ENCODE results near the gene MAVS. TPM values are rescaled to one million over a fixed set of nuclear protein-coding genes. Genes with fewer than 3 reads are reported as not detected.

MAVS gene
- total and polyA plus RNA-seq, 9 of the 15 experiments (the other 6 are each of a cell fraction or from before 2014, with no cell fraction given): 1.6 to 22.0 (median 11.3) TPM

GRCh38 chr20:3846740-3847428, at the start of gene MAVS (continued):
- TF ChIP-seq ZNF212 (CRISPR knock-in tag; IDR thresholded peaks at IDR 0.05): no peak
- no peak; the same call in 1 of the 2 replicates for TF ChIP-seq ARID4B (CRISPR knock-in tag; IDR thresholded peaks at IDR 0.05)
- TF ChIP-seq RCOR1 (IDR thresholded peaks at IDR 0.05; ENCODE audit: borderline replicate concordance in 1 of 2, low read depth in 2 of 2, low read length in 2 of 2): 0 out of 4 replicates have a peak, but pooled peaks of 1 of the 2 experiments have one; percentile 3
- no peak for TF ChIP-seq MTF1 (CRISPR knock-in tag; IDR thresholded peaks at IDR 0.05; ENCODE audit: borderline replicate concordance)
- TF ChIP-seq ZC3H4 (CRISPR knock-in tag; IDR thresholded peaks at IDR 0.05; ENCODE audit: borderline replicate concordance): peak; percentile 63; the same call in 1 of the 2 replicates
- no peak for TF ChIP-seq HMBOX1 (IDR thresholded peaks at IDR 0.05)
- TF ChIP-seq POLR3A (IDR thresholded peaks at IDR 0.05; ENCODE audit: borderline replicate concordance, extremely low read depth, insufficient read depth, insufficient read length): no peak
- no peak for TF ChIP-seq SIRT6 (IDR thresholded peaks at IDR 0.05; ENCODE audit: low read depth, low read length)
- TF ChIP-seq ZNF609 (CRISPR knock-in tag; IDR thresholded peaks at IDR 0.05; ENCODE audit: borderline replicate concordance): peak; percentile 20; the same call in 1 of the 2 replicates
